CD4-positive, alpha-beta T cell treated with Interleukin-17A for 1 hour (primary cell): ENCODE results near the gene IL1A.

Source experiments
- DNase-seq: peaks from one replicate; pipeline ENCODE4 v3.0.0-alpha.2; 2020

IL1A gene

DNA sequence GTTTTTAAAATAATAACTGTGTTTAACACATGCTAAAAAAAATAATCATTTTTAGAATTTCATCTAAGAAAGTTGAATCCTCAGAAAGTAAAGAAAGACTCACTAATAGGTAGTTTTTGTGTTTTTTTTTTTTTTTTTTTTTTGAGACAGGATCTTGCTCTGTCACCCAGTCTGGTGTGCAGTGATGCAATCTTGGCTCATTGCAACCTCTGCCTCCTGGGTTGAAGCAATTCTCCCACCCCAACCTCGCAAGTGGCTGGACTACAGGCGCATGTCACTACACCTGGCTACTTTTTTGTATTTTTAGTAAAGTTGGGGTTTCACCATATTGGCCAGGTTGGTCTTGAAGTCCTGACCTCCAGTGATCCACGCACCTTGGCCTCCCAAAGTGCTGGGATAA, 27.0 kb downstream of the IL1A start:
- no peak for DNase-seq

DNA sequence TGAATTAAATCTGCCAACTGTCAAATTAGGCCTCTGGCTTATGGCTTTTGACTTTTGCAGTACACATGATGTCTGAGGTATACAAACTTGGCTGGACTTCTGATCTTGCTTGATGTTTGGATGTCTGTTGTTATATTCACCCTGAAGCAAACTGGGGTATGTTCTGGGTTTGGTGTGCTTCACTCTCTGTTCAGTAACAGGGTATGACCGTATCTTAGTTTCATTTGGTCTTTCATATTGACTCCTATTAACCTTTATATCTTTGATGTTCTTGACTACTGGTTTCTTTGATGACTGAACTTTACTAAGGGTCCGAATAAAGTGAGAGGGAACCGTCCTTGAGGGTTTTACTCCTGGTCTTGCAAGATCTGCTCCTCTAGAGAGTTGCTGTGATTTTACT, 28.1 kb downstream of the IL1A start:
- DNase-seq: no peak

DNA sequence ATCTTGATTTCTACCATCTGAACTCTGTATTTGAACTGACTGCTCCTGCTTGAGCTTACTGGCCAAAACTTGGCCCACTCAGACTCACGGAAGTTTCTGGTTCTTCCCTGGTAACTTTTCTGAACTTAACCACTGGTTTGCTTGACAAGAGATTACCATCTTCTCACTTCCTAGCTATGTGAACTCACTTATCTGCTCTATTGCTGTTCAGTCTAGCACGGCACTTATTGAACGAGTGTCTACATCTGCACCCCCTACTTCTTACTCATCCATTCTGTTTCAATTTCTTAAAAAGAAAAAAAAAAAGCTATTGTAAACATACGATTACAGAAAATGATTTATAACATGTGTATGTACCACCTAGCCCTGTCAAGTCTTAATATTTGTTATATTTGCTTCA, 28.8 kb downstream of the IL1A start:
- no peak for DNase-seq

DNA sequence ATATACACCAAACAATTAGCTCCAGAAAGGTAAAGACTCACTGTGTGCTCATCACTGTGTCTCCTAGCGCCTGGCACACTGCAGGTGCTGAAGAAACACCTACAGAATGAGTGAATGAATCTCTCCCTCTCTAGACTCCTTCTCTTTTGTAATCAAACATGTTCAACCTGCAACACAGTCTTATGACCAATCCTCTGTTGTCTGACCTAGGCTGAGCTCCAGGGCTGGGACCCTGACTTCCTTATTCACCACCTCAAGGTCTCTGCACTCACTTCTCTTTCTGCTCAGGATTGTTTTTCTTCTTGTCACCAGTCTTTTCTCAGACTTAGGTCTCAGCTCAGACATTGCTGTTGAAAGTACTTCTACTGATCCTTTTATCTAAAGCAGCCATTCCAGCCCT, 29.7 kb downstream of the IL1A start:
- DNase-seq: no peak

DNA sequence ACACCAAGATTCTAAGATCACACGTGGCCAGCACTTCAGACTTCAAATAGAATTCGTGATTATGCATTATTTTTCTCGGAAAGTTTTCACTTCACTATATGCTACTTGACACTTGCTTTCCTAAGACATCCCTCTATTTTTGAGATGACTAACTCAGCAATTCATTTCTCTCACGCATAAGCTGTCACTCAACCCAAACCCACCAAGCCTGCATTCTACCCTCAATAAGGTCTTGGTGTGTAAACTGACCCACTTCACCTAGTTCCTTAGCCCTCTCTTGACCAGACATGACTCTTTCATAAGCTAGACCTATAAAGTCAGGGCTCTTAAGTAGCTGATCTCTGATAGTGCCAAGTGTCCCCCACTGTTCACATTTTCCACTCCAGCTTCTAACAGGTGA, 31.6 kb downstream of the IL1A start:
- no peak for DNase-seq

DNA sequence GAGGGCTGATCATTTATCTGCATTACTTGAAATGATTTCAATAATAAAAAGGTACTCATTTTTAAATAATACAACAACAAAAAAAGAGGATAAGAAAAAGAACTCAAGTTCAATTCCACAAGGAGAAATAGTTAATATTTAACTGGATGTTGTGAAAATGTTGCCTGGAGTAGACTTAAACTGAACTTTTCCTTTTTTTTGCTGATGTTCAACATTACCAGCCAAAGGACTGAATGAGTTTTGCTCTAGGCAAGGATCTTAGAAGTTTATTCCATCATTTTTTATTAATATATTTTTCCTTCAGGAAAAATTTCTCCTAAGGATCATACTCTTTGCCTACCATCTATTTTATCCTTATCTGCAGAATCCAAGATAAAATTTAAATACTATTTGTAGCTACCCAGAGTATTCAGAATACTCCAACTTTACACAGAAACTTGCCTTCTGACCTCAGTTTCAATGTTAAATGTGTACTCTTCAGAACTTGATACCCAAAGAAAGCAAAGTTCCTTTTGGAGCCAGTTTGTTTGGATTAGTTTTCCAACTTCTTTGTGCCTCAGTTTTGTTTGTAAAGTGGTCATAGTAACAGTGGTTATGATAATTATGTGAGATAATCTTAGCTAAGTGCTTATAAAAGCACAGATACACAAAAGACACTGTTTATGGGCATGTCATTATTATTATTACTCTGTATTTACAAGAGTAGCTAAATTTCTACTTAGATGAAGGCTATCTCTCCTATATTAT, 32.7 kb downstream of the IL1A start:
- DNase-seq: no peak

DNA sequence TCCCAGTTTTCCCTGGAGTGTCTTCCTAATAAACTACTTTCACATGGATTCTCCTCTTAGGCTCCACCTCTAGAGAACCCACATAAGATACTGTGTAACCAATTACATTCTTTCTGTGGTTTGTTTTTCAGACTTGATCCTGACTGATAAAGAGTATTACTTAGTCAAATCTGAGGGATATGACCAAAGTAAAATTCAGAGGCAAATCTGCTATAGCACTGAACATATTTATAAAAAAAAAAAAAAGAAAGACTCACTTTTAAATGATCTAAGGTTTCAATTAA, 33.8 kb downstream of the IL1A start:
- DNase-seq: no peak

DNA sequence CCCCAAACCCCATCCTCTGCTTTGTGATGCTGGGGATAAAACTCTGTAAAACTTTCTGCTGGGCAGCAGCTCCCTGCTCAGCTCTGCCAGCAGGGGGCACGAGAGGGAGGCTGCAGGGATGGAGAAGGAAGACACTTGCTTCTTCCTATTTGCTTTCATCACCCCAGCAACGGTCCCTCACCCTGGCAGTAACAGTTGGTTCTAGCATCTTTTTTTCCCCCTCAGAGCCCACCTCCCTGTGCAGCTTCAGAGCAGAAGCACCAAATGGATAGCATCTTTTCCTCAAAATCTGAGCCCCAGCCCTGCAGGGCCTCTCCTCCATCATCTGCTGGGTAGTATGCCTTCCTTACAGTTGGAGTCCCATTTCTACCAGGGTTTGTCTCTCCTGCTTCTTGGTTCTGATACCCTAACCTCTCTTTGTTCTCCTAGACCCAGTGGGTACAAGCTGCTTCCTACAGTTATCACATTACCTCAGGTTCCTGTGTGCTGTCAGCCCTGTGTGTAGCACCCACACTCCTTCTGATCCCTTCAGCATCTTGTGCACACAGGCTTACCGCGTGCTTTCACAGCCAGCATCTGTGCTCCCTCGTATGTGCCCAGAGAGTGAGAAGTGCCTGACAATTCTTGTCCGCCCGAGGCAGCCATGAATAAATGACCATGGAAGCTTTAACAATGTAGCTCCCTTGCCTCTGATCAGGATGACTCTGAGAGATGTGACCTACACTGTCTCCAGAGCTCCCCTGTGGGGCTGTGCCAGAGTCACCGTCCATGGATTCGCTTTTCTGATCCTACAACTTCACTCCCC, 34.3 kb downstream of the IL1A start:
- peak; percentile 87 for DNase-seq

DNA sequence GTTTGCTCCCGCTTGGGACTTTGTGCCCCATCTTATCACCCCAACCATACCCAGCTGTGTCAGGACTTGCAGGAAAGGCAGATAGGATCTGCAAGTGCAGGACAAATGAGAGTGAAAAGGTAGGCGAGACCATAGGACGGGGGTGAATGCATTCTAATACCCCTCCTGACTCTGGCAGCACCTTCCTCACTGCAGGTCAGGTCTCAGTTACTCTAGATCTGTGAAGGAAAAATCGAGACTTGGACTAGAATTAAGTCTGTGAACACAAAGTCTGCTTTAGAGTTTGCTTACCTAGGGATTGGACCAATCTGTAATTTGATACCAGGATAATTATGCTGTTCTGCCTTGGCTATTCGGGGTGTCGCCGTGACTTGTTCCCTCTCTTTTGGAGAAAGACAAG, 43.8 kb downstream of the IL1A start:
- DNase-seq: no peak

DNA sequence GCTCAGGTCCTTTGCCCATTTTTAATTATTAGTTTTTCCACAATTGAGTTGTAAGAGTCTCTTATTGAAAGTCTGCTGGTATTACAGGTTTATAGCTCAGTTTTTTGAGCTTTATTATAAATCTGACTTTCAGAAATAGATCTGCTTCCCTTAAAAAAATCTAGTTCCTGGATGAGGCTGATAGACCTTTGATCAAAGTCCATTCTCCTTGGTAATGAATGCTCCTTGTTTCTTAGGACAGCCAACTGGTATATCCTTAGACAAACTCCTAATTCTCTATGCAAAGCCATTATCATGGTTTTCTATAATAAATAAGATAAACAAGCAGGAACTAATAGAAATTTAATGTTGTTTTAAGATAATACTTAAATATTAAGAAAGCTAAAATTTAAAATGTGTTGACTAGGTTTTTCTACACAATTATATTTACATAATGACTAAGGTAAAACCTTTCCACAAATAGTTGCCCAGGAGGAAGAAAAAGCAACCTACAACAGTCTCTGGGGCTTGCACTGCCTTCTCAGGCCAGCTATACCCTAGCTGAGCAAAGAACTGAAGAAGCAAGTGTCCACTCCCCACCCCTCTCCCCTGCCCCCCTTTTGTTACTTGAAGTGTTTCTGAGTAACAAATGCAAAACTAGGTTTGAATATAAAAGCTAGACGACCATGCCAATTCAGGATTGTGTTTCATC, 46.6 kb downstream of the IL1A start:
- DNase-seq: no peak

DNA sequence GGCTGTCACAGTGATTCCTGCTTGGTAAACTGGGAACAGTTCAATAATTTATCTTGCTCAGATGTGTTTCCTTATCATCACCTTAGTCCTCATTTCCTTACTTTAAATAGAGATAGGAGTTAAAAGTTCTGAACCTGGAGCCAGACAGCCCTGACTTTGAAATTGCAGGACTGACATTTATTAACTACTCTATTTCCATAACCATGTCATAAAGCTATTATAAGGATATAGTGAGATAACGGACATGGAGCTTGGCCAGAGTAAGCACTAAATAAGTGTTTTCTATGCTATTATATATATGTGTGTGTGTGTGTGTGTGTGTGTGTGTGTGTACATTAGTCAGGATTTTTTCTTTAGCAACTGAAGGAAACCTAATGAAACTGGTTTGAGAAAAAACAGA, 50.4 kb downstream of the IL1A start:
- no peak for DNase-seq

DNA sequence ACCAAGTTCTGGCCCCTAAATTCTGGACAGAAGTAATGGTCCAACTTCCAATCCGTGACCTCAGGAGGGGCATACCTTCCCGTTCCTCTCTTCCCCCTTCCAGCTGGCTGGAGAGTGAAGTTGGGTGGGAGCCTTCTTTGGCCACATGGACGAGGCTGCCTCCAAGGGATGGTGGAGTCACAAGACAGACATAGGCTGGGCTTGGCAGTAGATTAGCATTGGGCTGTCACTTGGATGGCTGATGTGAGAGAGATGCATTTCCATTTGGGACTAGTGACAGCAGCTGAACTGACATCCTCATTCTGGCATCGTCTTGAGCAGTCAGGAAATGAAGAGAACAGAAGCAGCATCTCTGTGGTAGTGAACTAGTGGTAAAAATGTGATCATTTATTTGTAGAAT, 50.8 kb downstream of the IL1A start:
- DNase-seq: no peak

DNA sequence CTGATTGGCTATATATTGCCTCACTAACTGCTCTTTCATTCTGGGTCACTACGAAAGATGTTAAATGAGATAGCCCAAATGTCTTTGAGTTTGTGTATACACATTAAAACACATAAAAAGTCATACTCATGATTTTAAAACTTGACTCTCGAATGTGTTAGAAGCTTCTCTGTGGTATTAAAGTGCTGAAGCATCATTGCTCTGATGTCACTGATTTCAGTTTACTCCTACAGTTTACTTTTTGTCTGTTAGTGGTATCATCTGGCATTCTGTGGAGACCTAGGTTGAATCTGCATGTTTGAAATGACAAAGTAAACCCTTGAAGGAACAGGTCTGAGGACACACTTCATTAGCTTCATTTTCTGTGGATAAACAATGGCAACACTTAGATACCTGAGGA, 52.8 kb downstream of the IL1A start:
- no peak for DNase-seq

DNA sequence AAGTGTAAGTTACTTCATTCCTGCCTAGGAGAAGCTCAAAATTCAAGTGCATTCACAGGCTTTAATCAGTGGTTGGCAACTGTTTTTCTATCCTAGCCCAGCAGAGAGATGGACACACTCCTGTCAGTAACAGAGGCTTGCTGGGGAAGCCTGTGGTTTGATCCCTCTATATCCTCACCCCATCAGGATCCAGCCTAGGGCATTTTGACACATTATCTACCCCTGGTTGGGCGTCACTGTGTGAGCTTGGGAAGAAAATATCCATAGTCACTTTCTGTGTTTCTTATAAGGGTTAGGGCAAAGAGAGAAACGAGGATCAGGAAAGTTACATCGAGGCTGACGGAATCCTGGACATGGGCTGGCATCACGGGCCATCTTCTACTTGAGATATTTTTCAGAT, 53.5 kb downstream of the IL1A start:
- DNase-seq: no peak

DNA sequence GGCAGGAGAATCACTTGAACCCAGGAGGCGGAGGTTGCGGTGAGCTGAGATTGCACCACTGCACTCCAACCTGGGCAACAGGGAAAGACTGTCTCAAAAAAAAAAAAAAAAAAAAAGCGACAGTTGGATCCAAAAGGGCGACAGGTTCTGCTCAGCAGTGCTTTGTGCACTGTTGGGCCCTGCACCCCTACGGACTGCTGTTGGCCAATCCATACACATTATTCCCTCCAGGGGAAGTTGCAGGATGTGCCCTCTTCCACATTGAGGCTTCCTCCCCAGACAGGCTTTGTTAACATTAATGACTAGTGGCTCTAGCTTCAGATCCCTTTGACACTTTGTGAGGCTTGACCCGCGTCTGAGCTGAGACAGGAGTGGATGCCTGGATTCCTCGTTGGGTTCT, 54.1 kb downstream of the IL1A start:
- DNase-seq: no peak

DNA sequence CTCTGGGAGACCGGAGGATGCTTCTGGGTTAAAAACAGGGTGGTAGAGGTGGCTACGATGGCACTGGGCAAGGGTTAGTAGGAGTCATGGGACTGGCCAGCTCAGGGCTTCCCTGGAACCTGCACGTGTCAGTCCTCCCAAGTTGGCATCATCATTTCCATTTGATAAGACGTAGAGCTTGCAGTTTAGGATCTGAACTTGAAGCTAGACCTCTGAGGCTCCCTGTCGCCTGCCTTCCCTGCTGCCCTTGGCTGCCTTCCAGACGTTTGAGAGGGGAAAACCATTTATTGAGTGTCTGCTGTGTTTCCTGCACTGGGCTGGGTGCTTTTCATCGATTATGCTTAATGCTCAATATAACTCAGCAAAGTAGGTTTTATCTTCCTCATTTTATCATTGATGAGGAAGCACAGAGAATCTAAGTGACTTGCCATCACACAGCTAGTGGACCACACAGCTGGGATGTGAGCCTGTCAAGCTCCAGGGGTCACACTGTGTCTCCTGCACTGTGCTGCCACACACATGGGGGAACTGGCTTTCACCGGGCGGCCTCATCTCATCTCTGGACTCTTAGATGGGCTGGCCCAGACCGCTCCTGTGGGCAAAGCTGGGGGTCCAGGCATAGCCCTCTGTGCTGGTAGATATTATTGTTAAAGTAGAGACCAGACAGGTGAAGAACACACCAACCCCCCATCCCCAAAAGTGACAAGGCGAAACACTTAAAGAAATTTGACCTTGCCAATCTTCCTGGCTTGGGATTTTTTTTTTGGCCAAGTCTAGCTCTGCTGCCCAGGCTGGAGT, 55.7 kb downstream of the IL1A start:
- no peak for DNase-seq

DNA sequence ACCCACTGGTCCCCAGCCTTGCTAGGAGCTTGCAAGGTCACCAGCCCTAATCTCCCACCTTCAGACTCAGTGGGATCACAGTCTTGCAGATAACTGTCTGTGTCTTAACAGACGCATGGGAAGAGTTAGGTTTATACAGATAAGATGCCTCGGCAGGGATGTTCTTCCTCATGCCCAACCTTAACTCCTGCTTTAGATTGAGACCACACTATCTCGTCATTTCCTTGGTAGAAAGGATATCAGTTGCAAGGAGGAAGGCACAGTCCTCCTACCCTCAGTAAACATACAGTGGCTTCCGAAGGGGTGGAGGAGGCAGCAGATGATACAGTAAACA, 56.3 kb downstream of the IL1A start:
- no peak for DNase-seq

DNA sequence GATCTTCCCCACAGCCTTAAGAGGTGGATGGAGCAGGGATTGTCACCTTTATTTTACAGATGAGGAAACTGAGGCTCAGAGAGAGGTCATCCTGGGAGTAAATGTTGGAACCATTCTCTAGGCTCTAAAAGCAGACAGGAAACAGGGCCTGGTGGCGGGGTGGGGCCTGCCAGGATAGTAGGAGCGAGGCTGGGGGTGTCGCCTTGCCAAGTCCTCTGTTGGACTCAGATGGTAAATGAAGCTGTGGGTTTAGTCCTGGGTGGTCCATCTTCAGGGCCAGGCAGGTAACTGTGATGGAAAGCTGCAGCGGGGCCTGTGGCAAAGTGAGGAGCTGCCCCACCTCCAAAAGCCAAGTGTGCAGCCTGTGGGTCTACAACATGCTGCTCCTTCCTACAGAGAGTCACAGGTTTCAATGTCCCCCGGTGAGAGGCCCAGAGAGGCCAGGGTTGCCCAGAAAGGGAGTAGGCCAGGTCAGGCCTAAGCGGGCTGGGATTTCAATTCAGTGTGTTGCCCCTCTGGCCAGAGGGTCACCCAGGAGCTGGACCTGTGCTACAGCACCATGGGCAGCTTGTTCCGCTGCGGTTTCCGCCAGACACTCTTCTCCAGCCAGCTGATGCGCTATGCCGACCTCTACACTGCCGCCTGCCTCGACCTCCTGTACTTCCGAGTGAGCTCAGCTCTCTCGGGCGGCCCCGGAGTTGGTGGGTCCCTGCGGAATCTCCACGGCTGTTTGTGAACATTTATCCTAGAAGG, 56.8 kb downstream of the IL1A start:
- no peak for DNase-seq

DNA sequence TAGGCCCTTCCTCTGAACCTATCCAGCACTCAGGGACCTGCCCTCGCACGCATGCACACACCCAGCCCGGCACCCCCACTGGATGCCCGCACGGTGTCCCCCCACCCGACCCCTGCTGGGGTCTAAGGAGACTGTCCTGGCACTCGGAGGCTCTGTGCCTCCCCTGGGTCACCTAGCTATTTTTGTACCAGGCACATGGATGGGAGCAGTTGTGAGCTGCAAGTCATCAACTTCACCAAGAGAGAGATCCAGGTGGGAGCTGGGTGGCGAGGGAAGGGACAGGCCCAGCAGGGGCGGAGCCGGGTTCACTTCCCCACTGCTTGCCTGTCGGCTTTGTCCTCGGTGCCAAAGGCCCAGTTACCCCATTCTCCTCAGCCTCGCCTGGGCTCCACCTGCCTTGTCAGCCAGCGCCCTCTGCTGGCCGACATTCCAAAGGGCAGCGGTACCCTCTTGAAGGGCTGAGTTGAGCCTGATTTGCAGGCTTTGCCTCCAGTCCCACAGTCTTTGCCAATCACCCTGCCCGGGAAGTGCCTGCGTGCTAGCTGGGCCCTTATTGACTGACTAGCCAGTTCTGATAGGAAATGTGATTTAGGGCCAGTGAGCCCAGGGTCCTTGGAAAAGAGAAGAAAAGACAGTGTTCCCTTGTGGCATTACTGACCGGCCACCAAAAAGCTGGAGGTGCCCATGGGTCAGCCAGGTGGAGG, 57.7 kb downstream of the IL1A start:
- peak; percentile 89 for DNase-seq

DNA sequence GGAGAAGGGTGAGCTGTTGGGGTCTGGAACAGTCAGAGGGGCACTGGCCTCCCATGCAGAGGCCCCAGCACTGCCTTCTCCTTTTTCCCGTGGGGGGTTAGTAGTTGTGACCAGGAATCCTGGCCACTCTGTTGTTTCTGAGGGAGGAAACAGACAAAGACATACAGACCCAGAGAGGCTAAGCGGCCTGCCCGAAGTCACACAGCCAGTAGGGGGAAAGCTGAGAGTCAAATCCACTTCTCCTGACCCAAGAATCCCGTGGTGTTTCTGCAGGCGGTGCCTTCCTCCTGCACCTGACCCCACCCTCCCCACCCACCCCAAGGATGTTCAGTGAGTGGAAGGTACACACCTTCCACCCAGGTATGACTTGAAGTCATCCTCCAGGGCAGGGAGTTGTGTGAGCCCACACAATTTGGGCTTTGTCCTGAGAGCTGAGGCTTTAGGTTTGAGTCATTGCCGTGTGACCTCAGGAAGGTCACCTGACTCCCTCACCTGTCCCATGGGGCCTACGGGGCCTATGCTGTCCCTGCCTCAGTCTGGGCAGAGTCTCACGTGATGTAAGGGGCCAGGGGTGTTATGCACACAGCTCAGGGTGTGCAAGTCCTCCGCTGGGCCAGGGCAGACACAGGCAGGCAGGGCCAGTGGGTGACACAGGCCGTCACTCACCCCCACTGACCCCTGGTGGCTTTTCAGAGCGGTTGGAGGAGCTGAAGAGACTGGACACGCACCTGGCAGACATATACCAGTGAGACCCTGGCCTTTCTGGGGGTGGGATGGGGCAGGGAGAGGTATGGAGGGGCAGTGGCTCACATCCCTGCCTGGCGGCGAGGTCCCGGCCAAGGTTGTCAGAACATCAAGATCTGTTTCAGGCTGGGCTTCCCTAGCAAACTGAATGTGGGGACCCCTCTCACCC, 58.5 kb downstream of the IL1A start:
- DNase-seq: no peak
